HG02938 (cell line): ENCODE measurements around the gene CDC42BPB.
"Not testable (repeated sequence)": the region's sequence is repeated elsewhere in the genome, so short reads cannot be mapped to it uniquely, and the experiment has no call there.

Source experiments
- ATAC-seq: cut with Tn5 transposase; IDR thresholded peaks from one replicate; pipeline ENCODE4 v1.9.1; 2021; ENCODE audit warnings: mild to moderate bottlenecking, moderate library complexity; ENCODE audit not compliant: unreplicated experiment

CDC42BPB gene

GRCh38 chr14:102903889-102904512 lies 153.3 kb downstream of the CDC42BPB start:
- no peak for ATAC-seq

- ATAC-seq, result no peak
Observed at GRCh38 chr14:102903248-102903888, 154.0 kb downstream of the CDC42BPB start.

GRCh38 chr14:102902523-102903247 lies 154.7 kb downstream of the CDC42BPB start:
- no peak for ATAC-seq

GRCh38 chr14:102902086-102902485 lies 155.3 kb downstream of the CDC42BPB start:
- ATAC-seq, result no peak

GRCh38 chr14:102901633-102902032 lies 155.7 kb downstream of the CDC42BPB start:
- peak; percentile 75 for ATAC-seq

- ATAC-seq, result peak; percentile 50
Observed at GRCh38 chr14:102900631-102901571, 156.4 kb downstream of the CDC42BPB start.

- no peak for ATAC-seq
Observed at GRCh38 chr14:102899516-102899900, 157.8 kb downstream of the CDC42BPB start.

GRCh38 chr14:102898776-102899515 lies 158.4 kb downstream of the CDC42BPB start:
- no peak for ATAC-seq

- ATAC-seq, result no peak
Observed at GRCh38 chr14:102898298-102898697, 159.1 kb downstream of the CDC42BPB start.

- no peak for ATAC-seq
Observed at GRCh38 chr14:102897299-102898027, 159.9 kb downstream of the CDC42BPB start.

- ATAC-seq, result not testable (repeated sequence)
Observed at GRCh38 chr14:102896735-102897134, 160.6 kb downstream of the CDC42BPB start.

GRCh38 chr14:102893452-102893851 lies 163.9 kb downstream of the CDC42BPB start:
- ATAC-seq, result no peak

- ATAC-seq, result no peak
Observed at GRCh38 chr14:102892651-102893050, 164.7 kb downstream of the CDC42BPB start.

GRCh38 chr14:102891556-102891955 lies 165.8 kb downstream of the CDC42BPB start:
- no peak for ATAC-seq

GRCh38 chr14:102891111-102891510 lies 166.2 kb downstream of the CDC42BPB start:
- no peak for ATAC-seq

GRCh38 chr14:102889615-102890014 lies 167.7 kb downstream of the CDC42BPB start:
- no peak for ATAC-seq

- ATAC-seq, result no peak
Observed at GRCh38 chr14:102888748-102889147, 168.6 kb downstream of the CDC42BPB start.

- no peak for ATAC-seq
Observed at GRCh38 chr14:102885737-102886447, 171.5 kb downstream of the CDC42BPB start.

GRCh38 chr14:102883554-102883953 lies 173.8 kb downstream of the CDC42BPB start:
- no peak for ATAC-seq
